ENCODE data around the gene HTR3B. TPM values are rescaled to one million over a fixed set of nuclear protein-coding genes. Genes with fewer than 3 reads are reported as not detected.
A peak's percentile ranks its signal among the peaks of the same experiment; 100 is the strongest.

The HTR3B gene
- total and polyA plus RNA-seq, 10 of the 15 experiments (the other 5 are each of a cell fraction or from before 2014, with no cell fraction given) = not detected

GRCh38 chr11:113874581-113875233 is 29.9 kb upstream of the HTR3B start:
- in situ Hi-C loops (cut with MboI) = no loop called here
- ChIA-PET SMC1A (ENCODE audit: uncharacterized antibody, unreplicated experiment) (interaction anchor here (1.2 to 1.9 kb wide), 3 partner anchors 10 to 34 kb away, joined by 3 to 6 read pairs (median 5); no protein-coding TSS in a partner anchor), POLR2A (interaction anchor here (0.5 to 1.7 kb wide), 7 partner anchors 10 to 1349 kb away, joined by 3 to 5 read pairs (median 5); no protein-coding TSS in a partner anchor), RAD21 (ENCODE audit: unreplicated experiment) (no interaction called here), CTCF (interaction anchor here (0.6 to 1.3 kb wide), 3 partner anchors 20 to 40 kb away, joined by 3 read pairs; no protein-coding TSS in a partner anchor)
- Histone ChIP-seq H3K27me3 (replicated peaks in 1 of 2; ENCODE audit: control insufficient read depth in 2 of 2, insufficient read depth in 2 of 2, low read length in 1 of 2) (no peaks in the 10 kb centered on the region), H3K27ac (ENCODE audit: control insufficient read depth, insufficient read depth) (peak overlapping the region; percentile 72), H3K4me2 (ENCODE audit: control insufficient read depth, insufficient read depth) (peak overlapping the region; percentile 83), H3K4me3 (peak overlapping the region; percentile 86), H3K79me2 (ENCODE audit: control insufficient read depth, insufficient read depth, low read length) (peaks cover 20% of the 10 kb centered on the region), H2AFZ (ENCODE audit: control insufficient read depth, low read depth, low read length) (peak overlapping the region; percentile 69), H3K36me3 (ENCODE audit: control insufficient read depth in 2 of 2, insufficient read depth in 2 of 2, low read length in 1 of 2) (0 out of 4 replicates have a peak, but pooled peaks cover 0 to 3% of the 10 kb centered on the region in 2 experiments), H4K20me1 (ENCODE audit: control insufficient read depth, insufficient read depth) (no peaks in the 10 kb centered on the region), H3K9ac (ENCODE audit: control insufficient read depth, insufficient read depth, low read length) (peak overlapping the region; percentile 77), H3K9me3 (replicated peaks; ENCODE audit: control insufficient read depth, insufficient read depth, low read length) (no peaks in the 10 kb centered on the region; the same call in 1 of the 3 replicates), H3K4me1 (ENCODE audit: control insufficient read depth, insufficient read depth, low read length) (peaks cover 20% of the 10 kb centered on the region)
- 5% methylated on average over 19 of the region's 19 CpGs for WGBS (ENCODE audit: insufficient coverage, insufficient replicate concordance, low lambda C conversion rate, missing lambda C conversion rate)
- no TSS peak for BruUV-seq (replicated peaks)
- intact Hi-C loops (cut with micrococcal nuclease; ENCODE audit: unreplicated experiment) = loop anchor here (2.0 kb wide), 1 partner anchor 102 kb away; the partner anchor contains the start of gene ZW10
- DNase-seq (ENCODE audit: low read depth, low spot score) (no peak), FAIRE-seq (no peak), ATAC-seq (peak; percentile 41)
- TF ChIP-seq NFYB (IDR thresholded peaks at IDR 0.05; ENCODE audit: insufficient read depth, low read depth, low read length) (no peak), SRF (IDR thresholded peaks at IDR 0.05; ENCODE audit: low read depth in 2 of 2, low read length in 2 of 2) (no peak), CBX3 (IDR thresholded peaks at IDR 0.05; ENCODE audit: borderline replicate concordance, low read depth) (no peak), RAD21 (IDR thresholded peaks at IDR 0.05; ENCODE audit: insufficient read depth, low read depth, low read length) (no peak), FOS (IDR thresholded peaks at IDR 0.05; ENCODE audit: borderline replicate concordance, extremely low read depth, insufficient read length) (no peak), ETV6 (conservative IDR thresholded peaks at IDR 0.05 in 1 of 2, IDR thresholded peaks at IDR 0.05 in 1 of 2; ENCODE audit: borderline replicate concordance in 1 of 2, low read depth in 1 of 2) (no peak), NKRF (conservative IDR thresholded peaks at IDR 0.05) (peak; percentile 66), ZBED1 (IDR thresholded peaks at IDR 0.05; ENCODE audit: borderline replicate concordance) (no peak), IKZF1 (conservative IDR thresholded peaks at IDR 0.05) (no peak; the same call in 1 of the 2 replicates), JUND (IDR thresholded peaks at IDR 0.05; ENCODE audit: low read depth, low read length) (no peak), MAX (IDR thresholded peaks at IDR 0.05; ENCODE audit: low read depth, low read length) (no peak; the same call in 1 of the 2 replicates), EGR1 (IDR thresholded peaks at IDR 0.05; ENCODE audit: borderline replicate concordance in 1 of 2, low read depth in 2 of 2, low read length in 2 of 2) (no peak), NFYA (IDR thresholded peaks at IDR 0.05; ENCODE audit: borderline replicate concordance, low read depth, low read length) (no peak)
- TF ChIP-seq, protein P1, sequence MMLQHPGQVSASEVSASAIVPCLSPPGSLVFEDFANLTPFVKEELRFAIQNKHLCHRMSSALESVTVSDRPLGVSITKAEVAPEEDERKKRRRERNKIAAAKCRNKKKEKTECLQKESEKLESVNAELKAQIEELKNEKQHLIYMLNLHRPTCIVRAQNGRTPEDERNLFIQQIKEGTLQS (IDR thresholded peaks at IDR 0.05; ENCODE audit: borderline replicate concordance, extremely low read depth, low read depth, low read length) = no peak
- TF ChIP-seq, protein P2, sequence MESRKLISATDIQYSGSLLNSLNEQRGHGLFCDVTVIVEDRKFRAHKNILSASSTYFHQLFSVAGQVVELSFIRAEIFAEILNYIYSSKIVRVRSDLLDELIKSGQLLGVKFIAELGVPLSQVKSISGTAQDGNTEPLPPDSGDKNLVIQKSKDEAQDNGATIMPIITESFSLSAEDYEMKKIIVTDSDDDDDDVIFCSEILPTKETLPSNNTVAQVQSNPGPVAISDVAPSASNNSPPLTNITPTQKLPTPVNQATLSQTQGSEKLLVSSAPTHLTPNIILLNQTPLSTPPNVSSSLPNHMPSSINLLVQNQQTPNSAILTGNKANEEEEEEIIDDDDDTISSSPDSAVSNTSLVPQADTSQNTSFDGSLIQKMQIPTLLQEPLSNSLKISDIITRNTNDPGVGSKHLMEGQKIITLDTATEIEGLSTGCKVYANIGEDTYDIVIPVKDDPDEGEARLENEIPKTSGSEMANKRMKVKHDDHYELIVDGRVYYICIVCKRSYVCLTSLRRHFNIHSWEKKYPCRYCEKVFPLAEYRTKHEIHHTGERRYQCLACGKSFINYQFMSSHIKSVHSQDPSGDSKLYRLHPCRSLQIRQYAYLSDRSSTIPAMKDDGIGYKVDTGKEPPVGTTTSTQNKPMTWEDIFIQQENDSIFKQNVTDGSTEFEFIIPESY (IDR thresholded peaks at IDR 0.05) = no peak
- TF ChIP-seq, protein P3, sequence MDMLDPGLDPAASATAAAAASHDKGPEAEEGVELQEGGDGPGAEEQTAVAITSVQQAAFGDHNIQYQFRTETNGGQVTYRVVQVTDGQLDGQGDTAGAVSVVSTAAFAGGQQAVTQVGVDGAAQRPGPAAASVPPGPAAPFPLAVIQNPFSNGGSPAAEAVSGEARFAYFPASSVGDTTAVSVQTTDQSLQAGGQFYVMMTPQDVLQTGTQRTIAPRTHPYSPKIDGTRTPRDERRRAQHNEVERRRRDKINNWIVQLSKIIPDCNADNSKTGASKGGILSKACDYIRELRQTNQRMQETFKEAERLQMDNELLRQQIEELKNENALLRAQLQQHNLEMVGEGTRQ (IDR thresholded peaks at IDR 0.05; ENCODE audit: borderline replicate concordance, low read depth, low read length) = no peak

Measured in GM12878 (cell line).